ENCODE measurements around the gene NXPE4. TPM values are rescaled to one million over a fixed set of nuclear protein-coding genes. Genes with fewer than 3 reads are reported as not detected.

Gene NXPE4
- total and polyA plus RNA-seq, 9 of the 15 experiments (the other 6 are each of a cell fraction or from before 2014, with no cell fraction given): not detected

- TF ChIP-seq ZNF311 (CRISPR knock-in tag; IDR thresholded peaks at IDR 0.05): no peak
- TF ChIP-seq TCF15 (CRISPR knock-in tag; IDR thresholded peaks at IDR 0.05): no peak
- TF ChIP-seq ZNF449 (CRISPR knock-in tag; IDR thresholded peaks at IDR 0.05): no peak
- TF ChIP-seq SNIP1 (IDR thresholded peaks at IDR 0.05; ENCODE audit: low read depth): no peak
- no peak for TF ChIP-seq SMARCC2 (IDR thresholded peaks at IDR 0.05; ENCODE audit: low read depth)
- TF ChIP-seq TGIF2 (CRISPR knock-in tag; IDR thresholded peaks at IDR 0.05): no peak
These were observed 41.9 kb downstream of the NXPE4 start (continued) for GRCh38 chr11:114553642-114554041.

- no peak overlapping the region for H3K27ac ChIP-seq (ENCODE audit: extremely low read depth, low read depth, low read length)
- H3K4me3 ChIP-seq: no peak overlapping the region
- H3K36me3 ChIP-seq (ENCODE audit: control insufficient read depth, insufficient read depth, low read length): no peaks in the 10 kb centered on the region
- no peaks in the 10 kb centered on the region for H3K9me3 ChIP-seq (replicated peaks; ENCODE audit: control insufficient read depth, insufficient read depth, low read depth, low read length)
- CTCF ChIA-PET (ENCODE audit: low intra/inter-chr PET ratio): no interaction called here
- no peak overlapping the region for H3K4me2 ChIP-seq (ENCODE audit: insufficient read depth, low read length)
- intact Hi-C loops (cut with micrococcal nuclease) (no loop called here), in situ Hi-C loops (cut with MboI) (no loop called here)
- no peaks in the 10 kb centered on the region for H4K20me1 ChIP-seq (replicated peaks; ENCODE audit: control insufficient read depth, insufficient read depth, low read length)
- POLR2A ChIA-PET: no interaction called here
- no peak for DNase-seq (ENCODE audit: extremely low read depth in 1 of 4, low spot score in 3 of 4)
- H2AFZ ChIP-seq (ENCODE audit: low read depth, low read length): no peak overlapping the region
- no TSS peak for BruUV-seq (replicated peaks)
- no peaks in the 10 kb centered on the region for H3K79me2 ChIP-seq (ENCODE audit: control insufficient read depth, insufficient read depth, low read length)
- no peak overlapping the region for H3K9ac ChIP-seq (ENCODE audit: insufficient read depth in 1 of 2, low read depth in 2 of 2, low read length in 2 of 2)
- H3K9me1 ChIP-seq (ENCODE audit: control insufficient read depth, insufficient read depth, low read length): no peaks in the 10 kb centered on the region
- no peaks in the 10 kb centered on the region for H3K4me1 ChIP-seq (replicated peaks in 1 of 2; ENCODE audit: control insufficient read depth in 2 of 2, insufficient read depth in 2 of 2, low read length in 2 of 2)
- 0% methylated on average over 4 of the region's 4 CpGs for WGBS (ENCODE audit: insufficient coverage, low coverage, missing lambda C conversion rate)
- no peak for ATAC-seq
- no peaks in the 10 kb centered on the region for H3K27me3 ChIP-seq (ENCODE audit: control insufficient read depth in 2 of 2, insufficient read depth in 2 of 2, low read length in 2 of 2)
- FAIRE-seq: no peak
- TF ChIP-seq ZNF431 (CRISPR knock-in tag; IDR thresholded peaks at IDR 0.05): no peak
- no peak for TF ChIP-seq BMI1 (IDR thresholded peaks at IDR 0.05; ENCODE audit: low read length)
- no peak for TF ChIP-seq ATF6 (CRISPR knock-in tag; IDR thresholded peaks at IDR 0.05)
- TF ChIP-seq MAFF (IDR thresholded peaks at IDR 0.05; ENCODE audit: low read length): no peak
- no peak for TF ChIP-seq CTCF (IDR thresholded peaks at IDR 0.05 in 2 of 3, conservative IDR thresholded peaks at IDR 0.05 in 1 of 3; ENCODE audit: insufficient read depth in 2 of 3, low read depth in 1 of 3, low read length in 3 of 3)
- no peak for TF ChIP-seq ZHX1 (conservative IDR thresholded peaks at IDR 0.05; ENCODE audit: low read length)
- TF ChIP-seq NR4A1 (CRISPR knock-in tag; IDR thresholded peaks at IDR 0.05): no peak
- no peak for TF ChIP-seq NR4A1 (tag; IDR thresholded peaks at IDR 0.05)
These were observed 44.5 kb downstream of the NXPE4 start for GRCh38 chr11:114551060-114551459.

All from K562 (cell line).